Stimulated activated CD4-positive, alpha-beta T cell treated with anti-CD3 and anti-CD28 coated beads, Interleukin-4, amount 100 ng/mL, for 24 hours (primary cell): ENCODE results near the gene LARGE2.

Experiments
- DNase-seq: peaks from one replicate; pipeline ENCODE4 v3.0.0-alpha.2; 2020

LARGE2 gene

DNA sequence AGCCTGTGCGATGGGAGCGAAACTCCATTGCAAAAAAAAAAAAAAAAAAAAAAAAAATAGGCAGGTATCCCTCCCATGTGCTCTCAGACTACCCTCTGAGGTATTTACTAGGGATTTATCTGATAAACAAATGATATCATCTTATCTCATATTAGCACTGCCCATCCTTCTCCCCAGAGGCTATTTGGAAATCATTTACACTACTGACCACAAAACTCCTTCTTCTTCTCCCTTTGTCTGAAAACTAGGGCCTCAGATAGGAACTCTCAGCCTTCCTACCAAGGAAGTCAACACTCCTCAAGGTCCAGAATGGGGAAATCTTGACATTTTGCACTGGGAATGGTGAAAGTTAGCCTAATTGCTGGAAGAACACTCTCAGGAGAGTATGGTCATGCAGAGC is 46.4 kb downstream of the LARGE2 start:
- no peak for DNase-seq

DNA sequence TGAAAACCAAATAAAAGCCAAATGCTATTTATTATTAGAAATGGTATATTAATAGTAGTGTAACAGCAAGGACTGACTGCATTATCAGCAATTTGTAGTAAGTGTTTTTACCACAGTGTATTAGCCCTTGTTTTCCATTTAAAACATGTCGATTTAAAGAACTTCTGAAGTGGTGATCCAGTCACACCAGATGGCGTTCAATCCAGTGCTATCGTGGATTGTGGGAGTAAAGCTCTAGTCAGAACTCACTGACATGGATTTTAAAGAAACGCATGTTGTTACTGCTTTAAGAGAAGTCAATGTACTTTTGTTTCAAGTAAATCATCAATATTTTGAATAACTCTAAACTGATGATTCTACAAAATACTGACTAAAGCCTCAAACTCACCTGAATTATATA is 51.1 kb downstream of the LARGE2 start:
- no peak for DNase-seq

DNA sequence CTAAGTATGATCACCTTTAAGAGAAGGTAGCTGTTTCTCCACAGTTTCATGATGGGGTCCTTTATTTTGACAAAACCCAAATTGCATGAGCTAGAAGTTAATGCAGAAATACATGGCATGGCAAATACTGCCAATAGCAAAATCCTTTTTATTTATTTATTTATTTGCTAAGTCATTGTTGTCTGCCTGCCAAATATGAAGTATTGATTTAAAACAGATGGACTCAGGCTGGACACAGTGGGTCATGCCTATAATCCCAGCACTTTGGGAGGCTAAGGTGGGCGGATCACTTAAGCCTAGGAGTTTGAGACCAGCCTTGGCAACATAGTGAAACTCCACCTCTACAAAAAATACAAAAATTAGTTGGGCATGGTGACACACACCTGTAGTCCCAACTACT is 52.4 kb downstream of the LARGE2 start:
- DNase-seq, result no peak
